Activated B cell treated with CpG ODN at 0.5 μM for 24 hours (primary cell): ENCODE measurements around the gene QDPR. TPM values are rescaled to one million over a fixed set of nuclear protein-coding genes. Genes with fewer than 3 reads are reported as not detected.

Experiments used
- ATAC-seq: fragments of 200-7000 bp; cut with Tn5 transposase; one replicate; pipeline ENCODE4 v1.10.0; 2021; ENCODE audit warnings: low read depth, mild to moderate bottlenecking, moderate library complexity
- CTCF ChIA-PET: fragments of 350-600 bp; sonication (Branson Sonifier 250); formaldehyde crosslinking; loops from one replicate; lab custom pipeline; 2021; ENCODE audit warnings: antibody characterized with exemption; lab: Charles Lee
- POLR2A ChIA-PET: fragments of 350-600 bp; sonication (Branson Sonifier 250); formaldehyde crosslinking; loops from one replicate; lab custom pipeline; 2021; ENCODE audit warnings: antibody characterized with exemption; lab: Charles Lee
- DNase-seq: peaks from one replicate; pipeline ENCODE4 v3.0.0; 2022
- H3K27ac Mint-ChIP-seq: one replicate; pipeline ENCODE4 v1.8.0; 2020; ENCODE audit warnings: mixed read lengths
- H3K27me3 Mint-ChIP-seq: one replicate; pipeline ENCODE4 v1.8.0; 2021; ENCODE audit warnings: mixed read lengths
- H3K36me3 Mint-ChIP-seq: one replicate; pipeline ENCODE4 v1.8.0; 2021; ENCODE audit warnings: low read depth, mixed read lengths
- H3K4me1 Mint-ChIP-seq: one replicate; pipeline ENCODE4 v1.8.0; 2021; ENCODE audit warnings: mixed read lengths
- H3K4me3 Mint-ChIP-seq: one replicate; pipeline ENCODE4 v1.8.0; 2020; ENCODE audit warnings: mild to moderate bottlenecking, mixed read lengths
- H3K9me3 Mint-ChIP-seq: one replicate; pipeline ENCODE4 v1.8.0; 2020; ENCODE audit warnings: mixed read lengths
- intact Hi-C: fragments of 100-400 bp; cut with micrococcal nuclease; formaldehyde crosslinking; loops from one replicate; pipeline ENCODE4 v1.15.1; 2024
- total RNA-seq: library from RNA; stranded (reverse); gene quantifications from 2 replicates; pipeline ENCODE4 v1.2.3, GENCODE V29; 2022
- TF ChIP-seq, protein P1 (sequence below): fragments of 200-600 bp; IDR thresholded peaks from one replicate; pipeline ENCODE4 v1.8.0; 2022; ENCODE audit warnings: antibody characterized with exemption, mild to moderate bottlenecking

Gene QDPR
- total RNA-seq, 1 donor from 2014 or later = 7.2 TPM

DNA sequence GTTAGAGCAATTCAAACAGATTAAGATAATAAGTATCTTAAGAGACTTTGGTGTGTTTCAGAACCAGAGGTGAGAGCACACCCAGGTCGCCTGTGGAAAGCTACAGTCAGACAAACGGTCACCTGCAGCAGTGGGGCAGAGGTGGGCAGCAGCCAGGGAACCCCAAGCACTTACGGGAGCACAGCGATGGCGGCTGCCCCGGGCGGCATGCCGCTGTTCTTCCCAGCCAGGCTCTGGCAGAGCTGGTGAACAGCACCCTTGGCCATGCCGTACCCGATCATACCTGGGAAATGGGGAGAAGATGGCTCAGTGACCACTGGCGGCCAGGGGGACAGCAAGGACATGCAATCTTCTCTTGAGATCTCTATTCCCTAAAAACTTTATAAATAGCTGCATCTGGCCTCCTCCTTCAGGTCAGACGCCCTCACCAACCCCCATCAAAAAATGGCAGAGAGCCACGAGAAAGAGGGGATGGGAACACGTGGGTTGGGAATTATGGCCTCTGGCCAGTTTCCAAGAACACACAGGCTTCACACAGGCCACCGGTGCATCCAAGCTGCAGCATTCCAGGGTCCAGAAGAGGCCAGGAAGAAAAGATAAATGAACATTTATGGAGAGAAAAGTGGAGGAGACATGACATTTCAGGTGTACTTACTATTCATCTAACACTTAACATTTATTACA, 19.7 kb downstream of the QDPR start:
- H3K27me3 Mint-ChIP-seq = no peaks in the 10 kb centered on the region
- DNase-seq = no peak
- H3K4me3 Mint-ChIP-seq = no peak overlapping the region
- CTCF ChIA-PET = no interaction called here
- POLR2A ChIA-PET = no interaction called here
- H3K27ac Mint-ChIP-seq = no peak overlapping the region
- H3K9me3 Mint-ChIP-seq = no peaks in the 10 kb centered on the region
- H3K36me3 Mint-ChIP-seq = peaks cover 38% of the 10 kb centered on the region
- TF ChIP-seq, protein P1, sequence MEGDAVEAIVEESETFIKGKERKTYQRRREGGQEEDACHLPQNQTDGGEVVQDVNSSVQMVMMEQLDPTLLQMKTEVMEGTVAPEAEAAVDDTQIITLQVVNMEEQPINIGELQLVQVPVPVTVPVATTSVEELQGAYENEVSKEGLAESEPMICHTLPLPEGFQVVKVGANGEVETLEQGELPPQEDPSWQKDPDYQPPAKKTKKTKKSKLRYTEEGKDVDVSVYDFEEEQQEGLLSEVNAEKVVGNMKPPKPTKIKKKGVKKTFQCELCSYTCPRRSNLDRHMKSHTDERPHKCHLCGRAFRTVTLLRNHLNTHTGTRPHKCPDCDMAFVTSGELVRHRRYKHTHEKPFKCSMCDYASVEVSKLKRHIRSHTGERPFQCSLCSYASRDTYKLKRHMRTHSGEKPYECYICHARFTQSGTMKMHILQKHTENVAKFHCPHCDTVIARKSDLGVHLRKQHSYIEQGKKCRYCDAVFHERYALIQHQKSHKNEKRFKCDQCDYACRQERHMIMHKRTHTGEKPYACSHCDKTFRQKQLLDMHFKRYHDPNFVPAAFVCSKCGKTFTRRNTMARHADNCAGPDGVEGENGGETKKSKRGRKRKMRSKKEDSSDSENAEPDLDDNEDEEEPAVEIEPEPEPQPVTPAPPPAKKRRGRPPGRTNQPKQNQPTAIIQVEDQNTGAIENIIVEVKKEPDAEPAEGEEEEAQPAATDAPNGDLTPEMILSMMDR = no peak
- no peak for ATAC-seq
- H3K4me1 Mint-ChIP-seq = peaks cover 4% of the 10 kb centered on the region
- intact Hi-C loops = no loop called here

- Mint-ChIP-seq H3K4me1 (peaks cover 4% of the 10 kb centered on the region), H3K36me3 (peaks cover 45% of the 10 kb centered on the region), H3K4me3 (no peak overlapping the region), H3K9me3 (no peaks in the 10 kb centered on the region), H3K27me3 (no peaks in the 10 kb centered on the region), H3K27ac (no peak overlapping the region)
- DNase-seq (no peak), ATAC-seq (no peak)
- intact Hi-C loops = no loop called here
- CTCF ChIA-PET = no interaction called here
- POLR2A ChIA-PET = no interaction called here
- TF ChIP-seq, protein P1 = no peak
These were observed 20.7 kb downstream of the QDPR start for GRCh38 chr4:17491196-17491595.

GRCh38 chr4:17490575-17491059, 21.3 kb downstream of the QDPR start:
- ChIA-PET CTCF (no interaction called here), POLR2A (no interaction called here)
- Mint-ChIP-seq H3K9me3 (no peaks in the 10 kb centered on the region), H3K4me1 (peaks cover 4% of the 10 kb centered on the region), H3K4me3 (no peak overlapping the region), H3K27me3 (no peaks in the 10 kb centered on the region), H3K36me3 (peaks cover 47% of the 10 kb centered on the region), H3K27ac (no peak overlapping the region)
- ATAC-seq (no peak), DNase-seq (no peak)
- TF ChIP-seq, protein P1 = no peak
- intact Hi-C loops = no loop called here

- ATAC-seq (no peak), DNase-seq (no peak)
- intact Hi-C loops = no loop called here
- CTCF ChIA-PET = no interaction called here
- peaks cover 4% of the 10 kb centered on the region for H3K4me1 Mint-ChIP-seq
- no peaks in the 10 kb centered on the region for H3K9me3 Mint-ChIP-seq
- no peaks in the 10 kb centered on the region for H3K27me3 Mint-ChIP-seq
- POLR2A ChIA-PET = no interaction called here
- H3K27ac Mint-ChIP-seq = no peak overlapping the region
- TF ChIP-seq, protein P1 = no peak
- H3K36me3 Mint-ChIP-seq = peaks cover 50% of the 10 kb centered on the region
- H3K4me3 Mint-ChIP-seq = no peak overlapping the region
These were observed 22.2 kb downstream of the QDPR start for GRCh38 chr4:17489721-17490120.

GRCh38 chr4:17489123-17489522, 22.8 kb downstream of the QDPR start:
- Mint-ChIP-seq H3K27ac (no peak overlapping the region), H3K4me3 (no peak overlapping the region), H3K36me3 (peaks cover 47% of the 10 kb centered on the region), H3K9me3 (no peaks in the 10 kb centered on the region), H3K4me1 (peaks cover 4% of the 10 kb centered on the region), H3K27me3 (no peaks in the 10 kb centered on the region)
- POLR2A ChIA-PET = no interaction called here
- ATAC-seq (no peak), DNase-seq (no peak)
- intact Hi-C loops = no loop called here
- TF ChIP-seq, protein P1 = no peak
- CTCF ChIA-PET = no interaction called here
